MCF 10A (cell line): Measurements from ENCODE around the gene NPNT. TPM values are rescaled to one million over a fixed set of nuclear protein-coding genes. Genes with fewer than 3 reads are reported as not detected.

Experiments used
- BruUV-seq: library from RNA; stranded (reverse); fragments of 400-500 nt; replicated peaks from 2 replicates; lab custom pipeline; 2021; lab: Mats Ljungman, UMichigan
- CTCF ChIA-PET: fragments of 300-600 bp; sonication (Branson Sonifier 250); formaldehyde crosslinking; extraction: SDS; loops from one replicate; lab custom pipeline; 2021; ENCODE audit warnings: antibody characterized with exemption, inconsistent platforms; lab: Yijun Ruan, JAX
- POLR2A ChIA-PET: fragments of 300-600, 350-650 bp; sonication (Branson Sonifier 250); formaldehyde crosslinking; extraction: SDS; loops from one replicate; lab custom pipeline; 2020; ENCODE audit warnings: antibody characterized with exemption, inconsistent platforms; lab: Yijun Ruan, JAX
- DNase-seq: peaks from one replicate; pipeline ENCODE4 v3.0.0-alpha.2; 2018; ENCODE audit not compliant: unreplicated experiment
- H3K27ac Mint-ChIP-seq: one replicate; pipeline ENCODE4 v1.8.0; 2022; ENCODE audit warnings: mild to moderate bottlenecking, low read depth, mixed read lengths; ENCODE audit not compliant: unreplicated experiment
- H3K27me3 Mint-ChIP-seq: one replicate; pipeline ENCODE4 v1.8.0; 2022; ENCODE audit warnings: mixed read lengths; ENCODE audit not compliant: insufficient read depth, unreplicated experiment
- H3K36me3 Mint-ChIP-seq: one replicate; pipeline ENCODE4 v1.8.0; 2022; ENCODE audit warnings: mild to moderate bottlenecking, moderate library complexity, mixed read lengths; ENCODE audit not compliant: insufficient read depth, unreplicated experiment
- H3K4me1 Mint-ChIP-seq: one replicate; pipeline ENCODE4 v1.8.0; 2022; ENCODE audit warnings: mixed read lengths; ENCODE audit not compliant: insufficient read depth, unreplicated experiment
- H3K4me3 Mint-ChIP-seq: one replicate; pipeline ENCODE4 v1.8.0; 2022; ENCODE audit warnings: mild to moderate bottlenecking, moderate library complexity, mixed read lengths; ENCODE audit not compliant: unreplicated experiment
- H3K9me3 Mint-ChIP-seq: one replicate; pipeline ENCODE4 v1.8.0; 2022; ENCODE audit warnings: mixed read lengths; ENCODE audit not compliant: unreplicated experiment
- CTCF ChIP-seq: fragments of 200-600 bp; IDR thresholded peaks from one replicate; pipeline ENCODE4 v1.8.0; 2022; ENCODE audit warnings: antibody characterized with exemption, mild to moderate bottlenecking; ENCODE audit not compliant: unreplicated experiment
- intact Hi-C: fragments of 100-400 bp; cut with micrococcal nuclease; formaldehyde crosslinking; loops from 2 replicates; pipeline ENCODE4 v1.14.1; 2022
- total RNA-seq: library from RNA; stranded (reverse); gene quantifications from 2 replicates; pipeline ENCODE4 v1.2.3, GENCODE V29; 2022

NPNT gene
- total RNA-seq, 1 experiment from 2014 or later, result 0.09 TPM

GRCh38 chr4:105930698-105931097 lies 35.4 kb downstream of the NPNT start:
- Mint-ChIP-seq H3K4me3 (no peak overlapping the region), H3K27ac (no peak overlapping the region), H3K9me3 (no peaks in the 10 kb centered on the region), H3K36me3 (no peaks in the 10 kb centered on the region), H3K4me1 (no peaks in the 10 kb centered on the region), H3K27me3 (no peaks in the 10 kb centered on the region)
- intact Hi-C loops, result no loop called here
- no peak for TF ChIP-seq CTCF
- DNase-seq, result no peak
- POLR2A ChIA-PET, result no interaction called here
- no TSS peak for BruUV-seq
- CTCF ChIA-PET, result no interaction called here

GRCh38 chr4:105933083-105933482 lies 37.8 kb downstream of the NPNT start:
- no peaks in the 10 kb centered on the region for H3K4me1 Mint-ChIP-seq
- H3K36me3 Mint-ChIP-seq, result no peaks in the 10 kb centered on the region
- no peaks in the 10 kb centered on the region for H3K27me3 Mint-ChIP-seq
- H3K9me3 Mint-ChIP-seq, result no peaks in the 10 kb centered on the region
- H3K4me3 Mint-ChIP-seq, result no peak overlapping the region
- H3K27ac Mint-ChIP-seq, result no peak overlapping the region
- no peak for DNase-seq
- intact Hi-C loops, result no loop called here
- ChIA-PET CTCF (no interaction called here), POLR2A (interaction anchor here (0.9 kb wide), 1 partner anchor 30 kb away, joined by 3 read pairs; no protein-coding TSS in a partner anchor)
- BruUV-seq, result no TSS peak
- no peak for TF ChIP-seq CTCF

GRCh38 chr4:105934386-105934785 lies 39.1 kb downstream of the NPNT start:
- Mint-ChIP-seq H3K4me1 (peaks cover 3% of the 10 kb centered on the region), H3K36me3 (no peaks in the 10 kb centered on the region), H3K9me3 (no peaks in the 10 kb centered on the region), H3K4me3 (no peak overlapping the region), H3K27me3 (no peaks in the 10 kb centered on the region), H3K27ac (no peak overlapping the region)
- ChIA-PET CTCF (interaction anchor here (0.6 to 1.0 kb wide), 3 partner anchors 10 to 413 kb away, joined by 3 to 4 read pairs (median 3); no protein-coding TSS in a partner anchor), POLR2A (no interaction called here)
- no TSS peak for BruUV-seq
- TF ChIP-seq CTCF, result no peak
- intact Hi-C loops, result no loop called here
- DNase-seq, result no peak

GRCh38 chr4:105936901-105937300 lies 41.6 kb downstream of the NPNT start:
- intact Hi-C loops, result no loop called here
- DNase-seq, result no peak
- no peak overlapping the region for H3K4me3 Mint-ChIP-seq
- no peaks in the 10 kb centered on the region for H3K9me3 Mint-ChIP-seq
- no TSS peak for BruUV-seq
- no peaks in the 10 kb centered on the region for H3K36me3 Mint-ChIP-seq
- no peak for TF ChIP-seq CTCF
- ChIA-PET CTCF (interaction anchor here (0.5 to 1.1 kb wide), 2 partner anchors 18 to 53 kb away, joined by 3 read pairs; no protein-coding TSS in a partner anchor), POLR2A (no interaction called here)
- peaks cover 11% of the 10 kb centered on the region for H3K4me1 Mint-ChIP-seq
- no peaks in the 10 kb centered on the region for H3K27me3 Mint-ChIP-seq
- no peak overlapping the region for H3K27ac Mint-ChIP-seq
